Adrenal gland (tissue), 19 donors: Measurements from ENCODE around the gene ANKRD10. TPM values are rescaled to one million over a fixed set of nuclear protein-coding genes. Genes with fewer than 3 reads are reported as not detected.
A peak's percentile ranks its signal among the peaks of the same experiment; 100 is the strongest.

ENCODE experiments used
- DNase-seq, 7 donors: peaks; one replicate each; pipeline ENCODE4 v3.0.0-alpha.2; 2019 to 2020
- H3K27ac ChIP-seq, 5 donors: fragments of 200-600 bp; sonication (generic) in 4 of 5; 1 replicate in 3 of 5; 2 replicates in 2 of 5; pipeline versions ENCODE4 v1.5.1 to v1.8.0; 2016 to 2020; ENCODE audit warnings: mild to moderate bottlenecking in 1 of 5
- H3K27me3 ChIP-seq: fragments of 200-600 bp; 2 replicates; pipeline ENCODE4 v1.8.0; 2021
- H3K36me3 ChIP-seq, 2 donors: fragments of 200-600 bp; replicated peaks in 1 of 2; 1 replicate in 1 of 2; 2 replicates in 1 of 2; pipeline versions ENCODE4 v1.5.1 to v1.8.0; 2018 to 2022
- H3K4me1 ChIP-seq, 2 donors: fragments of 200-600 bp; replicated peaks in 1 of 2; 1 replicate in 1 of 2; 2 replicates in 1 of 2; pipeline versions ENCODE4 v1.5.1 to v1.8.0; 2018 to 2021
- H3K4me3 ChIP-seq, 4 donors: fragments of 200-600 bp; sonication (generic) in 3 of 4; one replicate each; pipeline ENCODE4 v1.5.1; 2016 to 2018
- H3K9me3 ChIP-seq, 3 donors: fragments of 200-600 bp; sonication (generic) in 1 of 3; replicated peaks in 1 of 3; 1 replicate in 2 of 3; 2 replicates in 1 of 3; pipeline versions ENCODE4 v1.5.1 to v1.8.0; 2016 to 2021
- POLR2A ChIP-seq, 2 donors: fragments of 450-650 bp; IDR thresholded peaks; one replicate each; pipeline ENCODE4 v1.6.1; 2017; ENCODE audit warnings: antibody characterized with exemption in 2 of 2, mild to moderate bottlenecking in 2 of 2, moderate library complexity in 1 of 2
- WGBS, 4 donors: extraction: QIAGEN DNeasy Blood & Tissue Kit in 2 of 4; methylation state at CpG; one replicate each; pipeline versions ENCODE4 v1.1.5 to v1.1.7; 2013 to 2017; 5-methylcytosine and 5-hydroxymethylcytosine counted together
- intact Hi-C, 2 donors: fragments of 100-400 bp; cut with DNase I; formaldehyde crosslinking; loops; one replicate each; pipeline versions ENCODE4 v1.14.1 to v1.15.0; 2022 to 2023
- long read RNA-seq, 10 donors: library from polyadenylated mRNA in 3 of 10; unstranded in 2 of 10; stranded (forward) in 1 of 10; transcript quantifications; one replicate each; pipeline ENCODE4 v2.0.0 and lab custom pipeline, GENCODE V29; 2021 to 2026
- polyA plus RNA-seq, 3 donors: library from polyadenylated mRNA; stranded (reverse); fragments of 200-250 nt in 2 of 3; fragments of 350-450 nt in 1 of 3; fragmentation: Illumina TruSeq in 1 of 3; extraction: RNeasy Lipid Tissue Mini Kit (QIAGEN cat#74804) in 1 of 3; gene quantifications; one replicate each; pipeline ENCODE4 v1.2.3, GENCODE V29; 2013 to 2014
- total RNA-seq, 9 donors: library from RNA; depleted of rRNA in 4 of 9; stranded (reverse); fragments of >200 nt in 4 of 9; fragments of 120-200 nt in 1 of 9; fragmentation: NEBNext Ultra II Directional in 1 of 9; extraction: Animal tissue kit (Norgen Biotek cat#: 25700) in 1 of 9; gene quantifications; one replicate each; pipeline versions ENCODE4 v1.1.0 to v1.2.4, GENCODE V29; 2013 to 2023
- TF ChIP-seq, protein P1 (sequence below), 6 experiments: fragments of 450-650 bp in 4 of 6; fragments of 200-600 bp in 2 of 6; sonication (generic) in 1 of 6; IDR thresholded peaks; 1 replicate in 5 of 6; 2 replicates in 1 of 6; pipeline versions ENCODE4 v1.5.1 to v1.8.0; 2016 to 2021; ENCODE audit warnings: antibody characterized with exemption in 6 of 6, mild to moderate bottlenecking in 2 of 6, moderate library complexity in 1 of 6
- donor health status: healthy with polysubstance abuse.
- donor health status: Bipolar disorder and iron deficiency.
- donor health status: DM: yes; HTN: yes; CAD: no.
- donor health status: DM: no; HTN: no; CAD: no.
- donor health status: DM: no; HTN: no; CAD: no.
- donor health status: DM: yes; HTN: yes; CAD: no.

Gene ANKRD10
- total RNA-seq, result 100 to 1,000 TPM in 4 of 9 donors, 10 to 100 TPM in 5; 50.1 to 159 (median 99.0) TPM
- polyA plus RNA-seq, result 100 to 1,000 TPM in 2 of 3 donors, 10 to 100 TPM in 1; 36.5 to 139 (median 116) TPM
- long read RNA-seq, donor 1, partial matches to known transcripts, result 6 of 9 reads
- long read RNA-seq, donor 1, other reads (novel, unspliced or antisense), result 0 of 9 reads
- long read RNA-seq, donor 2, transcript ANKRD10-211 (2 exons, 704 nt), result major isoform, 5 of 29 reads
- long read RNA-seq, donor 2, partial matches to known transcripts, result 22 of 29 reads
- long read RNA-seq, donor 2, other reads (novel, unspliced or antisense), result 0 of 29 reads
- long read RNA-seq, donor 3, partial matches to known transcripts, result 0 of 7 reads
- long read RNA-seq, donor 3, other reads (novel, unspliced or antisense), result 0 of 7 reads
- long read RNA-seq, donor 4, transcript ANKRD10-201 (6 exons, 2,495 nt), result major isoform, 15 of 55 reads
- long read RNA-seq, donor 4, partial matches to known transcripts, result 15 of 55 reads
- long read RNA-seq, donor 4, other reads (novel, unspliced or antisense), result 23 of 55 reads
- long read RNA-seq, donor 5, transcript ANKRD10-201 (6 exons, 2,495 nt), result major isoform, 45 of 93 reads
- long read RNA-seq, donor 5, partial matches to known transcripts, result 11 of 93 reads
- long read RNA-seq, donor 5, other reads (novel, unspliced or antisense), result 34 of 93 reads
- long read RNA-seq, donor 6, transcript ANKRD10-201 (6 exons, 2,495 nt), result major isoform, 14 of 41 reads
- long read RNA-seq, donor 6, partial matches to known transcripts, result 6 of 41 reads
- long read RNA-seq, donor 6, other reads (novel, unspliced or antisense), result 20 of 41 reads
- long read RNA-seq, donor 7, partial matches to known transcripts, result 0 of 4 reads
- long read RNA-seq, donor 7, other reads (novel, unspliced or antisense), result 0 of 4 reads
- long read RNA-seq, donor 8, partial matches to known transcripts, result 0 of 5 reads
- long read RNA-seq, donor 8, other reads (novel, unspliced or antisense), result 0 of 5 reads
- long read RNA-seq, donor 9, partial matches to known transcripts, result 22 of 26 reads
- long read RNA-seq, donor 9, other reads (novel, unspliced or antisense), result 0 of 26 reads
- long read RNA-seq, donor 10, partial matches to known transcripts, result 0 of 6 reads
- long read RNA-seq, donor 10, other reads (novel, unspliced or antisense), result 0 of 6 reads

DNA sequence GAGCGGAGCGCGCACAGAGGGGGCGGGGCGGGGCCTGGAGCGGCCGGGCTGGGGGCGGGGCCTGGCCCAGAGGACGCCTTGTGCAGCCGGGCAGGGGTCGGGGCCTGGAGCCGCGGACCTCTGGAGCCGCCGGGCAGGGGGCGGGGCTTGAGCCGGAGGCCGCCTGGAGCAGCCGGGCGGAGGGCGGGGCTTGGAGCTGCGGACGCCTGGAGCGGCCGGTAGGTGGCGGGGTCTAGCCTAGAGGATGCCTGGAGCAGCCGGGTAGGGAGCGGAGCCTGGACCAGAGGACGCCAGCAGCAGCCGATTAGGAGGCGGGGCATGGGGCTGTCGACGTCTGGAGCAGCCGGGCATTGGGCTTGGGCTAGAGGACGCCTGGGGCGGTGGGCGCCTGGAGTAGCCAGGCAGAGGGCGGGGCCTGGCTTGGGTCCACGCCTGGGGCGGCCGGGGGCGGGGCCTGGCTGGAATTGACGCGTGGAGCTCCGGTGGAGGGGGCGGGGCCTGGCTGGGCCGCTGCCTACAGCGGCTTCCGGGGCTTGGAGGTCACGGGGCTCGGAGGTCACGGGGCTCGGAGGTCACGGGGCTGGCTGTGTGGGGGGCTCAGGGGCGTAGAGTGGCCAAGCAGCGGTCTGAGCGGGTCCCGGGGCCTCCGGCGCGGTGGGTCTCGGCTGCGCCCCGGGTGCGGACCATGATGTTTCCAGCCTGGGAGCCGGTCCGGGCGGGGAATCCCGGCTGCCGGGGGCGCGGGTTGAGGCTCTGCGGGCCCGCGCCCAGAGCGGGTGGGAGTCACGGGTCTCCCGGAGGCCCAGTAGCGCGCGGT, at the start of gene ANKRD10:
Gene ANKRD10 (minus strand): TSS at position 13 of the 817 bp plus-strand sequence. CDS start 135 bp downstream, outside the sequence.
- peak within 1 kb of the TSS; percentile 18 to 89 (median 81) for H3K4me3 ChIP-seq
- intact Hi-C loops, result loop anchor here in 1 of 2 donors (10.0 kb wide), 2 partner anchors 200 to 300 kb away; partner anchors contain the start of gene ING1
- peaks cover 14 to 44% of the 10 kb centered on the region in 2 donors for H3K4me1 ChIP-seq
- WGBS, 4 donors, result 0 to 1% (median 0%) methylated on average over 16 to 81 of the region's 81 CpGs
- no peaks in the 10 kb centered on the region for H3K9me3 ChIP-seq
- peak; percentile 99 for DNase-seq
- H3K27me3 ChIP-seq, result no peaks in the 10 kb centered on the region
- TF ChIP-seq, protein P1, sequence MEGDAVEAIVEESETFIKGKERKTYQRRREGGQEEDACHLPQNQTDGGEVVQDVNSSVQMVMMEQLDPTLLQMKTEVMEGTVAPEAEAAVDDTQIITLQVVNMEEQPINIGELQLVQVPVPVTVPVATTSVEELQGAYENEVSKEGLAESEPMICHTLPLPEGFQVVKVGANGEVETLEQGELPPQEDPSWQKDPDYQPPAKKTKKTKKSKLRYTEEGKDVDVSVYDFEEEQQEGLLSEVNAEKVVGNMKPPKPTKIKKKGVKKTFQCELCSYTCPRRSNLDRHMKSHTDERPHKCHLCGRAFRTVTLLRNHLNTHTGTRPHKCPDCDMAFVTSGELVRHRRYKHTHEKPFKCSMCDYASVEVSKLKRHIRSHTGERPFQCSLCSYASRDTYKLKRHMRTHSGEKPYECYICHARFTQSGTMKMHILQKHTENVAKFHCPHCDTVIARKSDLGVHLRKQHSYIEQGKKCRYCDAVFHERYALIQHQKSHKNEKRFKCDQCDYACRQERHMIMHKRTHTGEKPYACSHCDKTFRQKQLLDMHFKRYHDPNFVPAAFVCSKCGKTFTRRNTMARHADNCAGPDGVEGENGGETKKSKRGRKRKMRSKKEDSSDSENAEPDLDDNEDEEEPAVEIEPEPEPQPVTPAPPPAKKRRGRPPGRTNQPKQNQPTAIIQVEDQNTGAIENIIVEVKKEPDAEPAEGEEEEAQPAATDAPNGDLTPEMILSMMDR (IDR thresholded peaks at IDR 0.05), result peak; percentile 71 to 97 (median 84)
- peak; percentile 40 to 45 for TF ChIP-seq POLR2A (IDR thresholded peaks at IDR 0.05)
- H3K36me3 ChIP-seq, result peaks cover 0 to 3% of the 10 kb centered on the region in 2 donors
- H3K27ac ChIP-seq, result peak within 1 kb of the TSS; percentile 88 to 99 (median 98)

DNA sequence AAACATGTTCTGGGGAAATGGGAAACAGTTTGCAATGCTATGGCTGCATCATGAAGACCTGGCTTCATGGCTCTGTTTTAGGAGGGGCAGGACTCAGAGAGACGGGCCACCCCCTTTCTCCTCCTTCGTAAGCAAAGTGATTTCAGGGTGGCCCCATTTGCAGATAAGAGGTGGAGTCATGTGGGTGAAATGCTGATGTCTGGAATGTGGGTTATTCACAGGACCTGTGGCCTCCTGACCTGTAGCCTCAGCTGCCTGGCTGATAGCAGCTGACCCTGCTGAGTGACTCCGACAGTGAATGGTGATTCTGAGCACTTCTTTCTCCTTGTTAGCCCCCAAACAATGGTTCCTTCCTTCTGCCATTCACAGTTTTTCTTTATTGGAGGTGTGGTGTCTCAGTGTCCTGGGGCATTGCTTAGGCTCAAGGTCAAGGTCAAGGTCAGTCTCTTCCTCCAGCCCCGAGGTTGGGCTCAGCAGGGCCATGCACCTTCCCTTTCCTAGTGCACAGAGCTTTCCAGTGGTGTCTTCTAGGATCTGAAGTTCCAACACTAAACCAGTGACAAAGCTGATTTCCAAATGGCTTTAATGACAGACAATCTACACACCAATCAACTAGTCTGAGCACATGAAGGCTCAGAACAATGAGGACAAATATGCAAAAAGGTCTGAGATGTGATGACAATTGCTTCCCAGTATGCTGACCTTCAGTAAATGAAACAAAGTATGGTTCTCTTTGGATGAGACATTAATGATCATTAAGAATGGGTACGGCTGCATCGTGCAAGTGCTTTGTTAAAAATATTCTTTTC, 49.6 kb upstream of the ANKRD10 start:
- intact Hi-C loops, result no loop called here
- Histone ChIP-seq H3K27ac (no peak overlapping the region), H3K4me3 (no peak overlapping the region), H3K4me1 (peaks cover 0 to 4% of the 10 kb centered on the region in 2 donors), H3K9me3 (no peaks in the 10 kb centered on the region), H3K27me3 (no peaks in the 10 kb centered on the region), H3K36me3 (no peaks in the 10 kb centered on the region)
- no peak for TF ChIP-seq POLR2A (IDR thresholded peaks at IDR 0.05)
- TF ChIP-seq, protein P1 (IDR thresholded peaks at IDR 0.05), result no peak
- 71 to 84% (median 79%) methylated on average over 6 of the region's 6 CpGs for WGBS, 4 donors
- DNase-seq, result no peak

DNA sequence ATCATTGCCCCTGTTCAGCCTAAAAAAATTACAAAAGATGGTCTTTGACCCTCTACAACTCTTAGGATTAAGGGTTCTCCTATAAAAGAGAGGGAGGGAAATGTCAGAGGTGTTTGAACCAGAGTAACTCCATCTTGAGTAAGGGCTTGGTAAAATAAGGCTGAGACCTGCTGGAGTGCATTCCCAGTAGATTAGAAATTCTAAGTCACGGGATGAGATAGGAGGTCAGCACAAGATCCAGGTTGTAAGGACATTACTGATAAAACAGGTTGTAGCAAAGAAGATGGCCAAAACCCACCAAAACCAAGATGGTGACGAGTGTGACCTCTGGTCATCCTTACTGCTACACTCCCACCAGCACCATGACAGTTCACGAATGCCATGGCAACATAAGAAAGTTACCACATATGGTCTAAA, 48.7 kb upstream of the ANKRD10 start:
- WGBS, 4 donors, result 80 to 91% (median 87%) methylated on average over 3 of the region's 3 CpGs
- no peak overlapping the region for H3K4me3 ChIP-seq
- no peaks in the 10 kb centered on the region for H3K36me3 ChIP-seq
- H3K27me3 ChIP-seq, result no peaks in the 10 kb centered on the region
- TF ChIP-seq, protein P1 (IDR thresholded peaks at IDR 0.05), result no peak
- no peak for TF ChIP-seq POLR2A (IDR thresholded peaks at IDR 0.05)
- peaks cover 0 to 4% of the 10 kb centered on the region in 2 donors for H3K4me1 ChIP-seq
- H3K9me3 ChIP-seq, result no peaks in the 10 kb centered on the region
- DNase-seq, result no peak
- intact Hi-C loops, result no loop called here
- no peak overlapping the region for H3K27ac ChIP-seq
